Endothelial cell of umbilical vein (primary cell): ENCODE results near the gene EDEM1. TPM values are rescaled to one million over a fixed set of nuclear protein-coding genes. Genes with fewer than 3 reads are reported as not detected.

Source experiments
- Bru-seq: library from RNA; stranded (reverse); fragments of 400-500 nt; gene quantifications from one replicate; lab custom pipeline; 2021; lab: Mats Ljungman, UMichigan
- BruChase-seq, 2 experiments: library from RNA; stranded (reverse); fragments of 400-500 nt; gene quantifications; one replicate each; lab custom pipeline; 2021; lab: Mats Ljungman, UMichigan
- BruUV-seq: library from RNA; stranded (reverse); fragments of 400-500 nt; replicated peaks from 2 replicates; lab custom pipeline; 2021; lab: Mats Ljungman, UMichigan
- CTCF ChIA-PET: fragments of 300-600, 350-600 bp; sonication (Branson Sonifier 250); formaldehyde crosslinking; loops from one replicate; lab custom pipeline; 2021; ENCODE audit warnings: antibody characterized with exemption, inconsistent platforms; lab: Charles Lee
- POLR2A ChIA-PET: fragments of 300-600, 350-600 bp; sonication (Branson Sonifier 250); formaldehyde crosslinking; loops from one replicate; lab custom pipeline; 2021; ENCODE audit warnings: antibody characterized with exemption, inconsistent platforms; lab: Charles Lee
- DNase-seq: peaks from one replicate; pipeline ENCODE4 v3.0.0-alpha.2; 2011; ENCODE audit warnings: low read depth, low spot score
- FAIRE-seq: peaks from 2 replicates; lab custom pipeline; 2011; peaks lifted over from hg19 to GRCh38; lab: Jason Lieb, UNC
- H2AFZ ChIP-seq: 2 replicates; pipeline ENCODE4 v1.6.0; 2012; ENCODE audit warnings: low read depth, low read length, control low read depth, inconsistent platforms
- H3K27ac ChIP-seq: 2 replicates; pipeline ENCODE4 v1.5.1; 2011; ENCODE audit warnings: low read depth, mild to moderate bottlenecking, control low read depth, low read length, moderate library complexity; ENCODE audit not compliant: insufficient read depth
- H3K27me3 ChIP-seq, 2 experiments: 2 replicates each; pipeline versions ENCODE4 v1.6.0 to v1.6.1; 2011; ENCODE audit warnings: low read length in 2 of 2, mixed read lengths in 1 of 2; ENCODE audit not compliant: control insufficient read depth in 2 of 2, insufficient read depth in 2 of 2
- H3K36me3 ChIP-seq, 2 experiments: 2 replicates in 1 of 2; 3 replicates in 1 of 2; pipeline ENCODE4 v1.5.1; 2011; ENCODE audit warnings: low read length in 2 of 2, mild to moderate bottlenecking in 1 of 2, moderate library complexity in 1 of 2; ENCODE audit not compliant: control insufficient read depth in 2 of 2, insufficient read depth in 2 of 2; ENCODE audit errors: extremely low read depth in 1 of 2
- H3K4me1 ChIP-seq: 3 replicates; pipeline ENCODE4 v1.5.1; 2011; ENCODE audit warnings: mild to moderate bottlenecking, low read length; ENCODE audit not compliant: control insufficient read depth, insufficient read depth; ENCODE audit errors: extremely low read depth
- H3K4me2 ChIP-seq: 2 replicates; pipeline ENCODE4 v1.6.1; 2011; ENCODE audit warnings: low read length, control low read depth, mixed read lengths; ENCODE audit not compliant: insufficient read depth
- H3K4me3 ChIP-seq, 3 experiments: fragments of 200-600 bp in 1 of 3; sonication (generic), shearing (Covaris generic) in 1 of 3; replicated peaks in 1 of 3; 2 replicates each; pipeline ENCODE4 v1.5.1; 2011 to 2016; ENCODE audit warnings: control low read depth in 3 of 3, low read length in 3 of 3, mild to moderate bottlenecking in 2 of 3, inconsistent platforms in 1 of 3, low read depth in 1 of 3, moderate library complexity in 1 of 3; ENCODE audit not compliant: insufficient read depth in 1 of 3
- H3K79me2 ChIP-seq: 2 replicates; pipeline ENCODE4 v1.6.0; 2012; ENCODE audit warnings: low read length, inconsistent platforms; ENCODE audit not compliant: control insufficient read depth, insufficient read depth
- H3K9ac ChIP-seq: replicated peaks from 2 replicates; pipeline ENCODE3; 2011; ENCODE audit warnings: low read length, control low read depth; ENCODE audit not compliant: insufficient read depth; ENCODE audit errors: extremely low read depth
- H3K9me1 ChIP-seq: replicated peaks from 3 replicates; pipeline ENCODE4 v1.6.0; 2011; ENCODE audit warnings: mild to moderate bottlenecking, low read length; ENCODE audit not compliant: control insufficient read depth, insufficient read depth; ENCODE audit errors: extremely low read depth
- H3K9me3 ChIP-seq: replicated peaks from 2 replicates; pipeline ENCODE4 v1.5.1; 2012; ENCODE audit warnings: low read length, inconsistent platforms; ENCODE audit not compliant: control insufficient read depth, insufficient read depth
- H4K20me1 ChIP-seq: replicated peaks from 2 replicates; pipeline ENCODE3; 2011; ENCODE audit warnings: mild to moderate bottlenecking, low read length; ENCODE audit not compliant: control insufficient read depth, insufficient read depth; ENCODE audit errors: extremely low read depth
- EZH2 ChIP-seq: IDR thresholded peaks from 2 replicates; pipeline ENCODE4 v1.6.1; 2012; ENCODE audit warnings: borderline replicate concordance, low read depth, mild to moderate bottlenecking, moderate library complexity, low read length, inconsistent platforms; ENCODE audit not compliant: severe bottlenecking
- FOS ChIP-seq: IDR thresholded peaks from 2 replicates; pipeline ENCODE4 v1.6.1; 2011; ENCODE audit warnings: mild to moderate bottlenecking, low read length, moderate library complexity, borderline replicate concordance; ENCODE audit not compliant: insufficient read depth
- GATA2 ChIP-seq: IDR thresholded peaks from 2 replicates; pipeline ENCODE4 v1.7.0; 2011; ENCODE audit warnings: low read depth, mild to moderate bottlenecking, moderate library complexity, mixed read lengths, low read length; ENCODE audit not compliant: insufficient read length, insufficient read depth
- JUN ChIP-seq: IDR thresholded peaks from 2 replicates; pipeline ENCODE4 v1.6.1; 2011; ENCODE audit warnings: borderline replicate concordance, low read depth; ENCODE audit not compliant: insufficient read length, insufficient read depth
- MYC ChIP-seq: IDR thresholded peaks from one replicate; pipeline ENCODE4 v1.6.1; 2011; ENCODE audit warnings: mild to moderate bottlenecking, low read depth, low read length
- POLR2A ChIP-seq: IDR thresholded peaks from 2 replicates; pipeline ENCODE4 v1.6.1; 2012; ENCODE audit warnings: low read depth, mild to moderate bottlenecking, control low read depth, low read length
- POLR2AphosphoS5 ChIP-seq: IDR thresholded peaks from 2 replicates; pipeline ENCODE4 v1.6.1; 2012; ENCODE audit warnings: low read depth, mild to moderate bottlenecking, control low read depth, low read length, moderate library complexity; ENCODE audit not compliant: insufficient read depth
- dilution Hi-C: fragments of 300-500 bp; cut with MboI; formaldehyde crosslinking; loops from one replicate; pipeline ENCODE4 v1.15.0; 2019; ENCODE audit warnings: low sequenced_read_pairs; ENCODE audit not compliant: extremely low pct_ligation_motif_present
- intact Hi-C: fragments of 100-400 bp; cut with micrococcal nuclease; formaldehyde crosslinking; loops from one replicate; pipeline ENCODE4 v1.10.0; 2022
- long read RNA-seq: library from polyadenylated mRNA; stranded (forward); transcript quantifications from one replicate; pipeline ENCODE4 v2.0.0, GENCODE V29; 2021
- polyA minus RNA-seq, 3 experiments: library from RNA; depleted of rRNA, polyadenylated mRNA; stranded (reverse); fragments of >200 nt; gene quantifications; 1 replicate in 1 of 3; 2 replicates in 2 of 3; pipeline ENCODE4 v1.2.3, GENCODE V29; 2011
- polyA plus RNA-seq, 4 experiments: library from polyadenylated mRNA; depleted of rRNA in 3 of 4; stranded (reverse) in 3 of 4; unstranded in 1 of 4; fragments of >200 nt; gene quantifications; 2 replicates each; pipeline versions ENCODE4 v1.2.1 to v1.2.3, GENCODE V29; 2011 to 2012; ENCODE audit warnings: missing spikeins in 1 of 4
- total RNA-seq: library from RNA; stranded (reverse); gene quantifications from 2 replicates; pipeline ENCODE4 v1.2.3, GENCODE V29; 2021
- TF ChIP-seq, protein P1 (sequence below): IDR thresholded peaks from 2 replicates; pipeline ENCODE4 v1.6.1; 2011; ENCODE audit not compliant: insufficient read depth, insufficient read length
- TF ChIP-seq, protein P2 (sequence below), 2 donors: IDR thresholded peaks; 1 replicate in 1 of 2; 2 replicates in 1 of 2; pipeline ENCODE4 v1.5.1; 2011; ENCODE audit warnings: low read length in 2 of 2, mild to moderate bottlenecking in 2 of 2, moderate library complexity in 2 of 2, control low read depth in 1 of 2, inconsistent platforms in 1 of 2, low read depth in 1 of 2; ENCODE audit not compliant: insufficient read depth in 1 of 2; ENCODE audit errors: extremely low read depth in 1 of 2

The EDEM1 gene
- 61.1 and 65.4 TPM in 2 replicates for total RNA-seq
- polyA plus RNA-seq = 19.1 and 19.4 TPM in 2 replicates
- 17.5 and 20.8 TPM in 2 replicates for polyA plus RNA-seq (2011; cell fraction: cytosol; rRNA removed)
- polyA plus RNA-seq (2011; cell fraction: nucleus; rRNA removed) = 39.2 and 44.3 TPM in 2 replicates
- 28.9 and 34.0 TPM in 2 replicates for polyA plus RNA-seq (2012)
- polyA minus RNA-seq = 50.1 and 54.7 TPM in 2 replicates
- 22.5 TPM for polyA minus RNA-seq (2011; cell fraction: cytosol; rRNA and poly(A)+ RNA removed)
- 38.2 and 49.6 TPM in 2 replicates for polyA minus RNA-seq (2011; cell fraction: nucleus; rRNA and poly(A)+ RNA removed)
- Bru-seq, nascent RNA = percentile 91 among the genes with signal in this experiment
- BruChase-seq, experiment 1, labeled RNA remaining after a 6-hour chase = percentile 95 among the genes with signal in this experiment
- BruChase-seq, experiment 2, labeled RNA remaining after a 2-hour chase = percentile 96 among the genes with signal in this experiment
- long read RNA-seq, full-length matches to known transcripts = 44 of 76 reads
- long read RNA-seq, partial matches to known transcripts = 6 of 76 reads
- long read RNA-seq, other reads (novel, unspliced or antisense) = 26 of 76 reads

- Histone ChIP-seq H3K9me1 (no peaks in the 10 kb centered on the region), H3K9me3 (no peaks in the 10 kb centered on the region), H3K79me2 (peaks cover 47% of the 10 kb centered on the region), H4K20me1 (no peaks in the 10 kb centered on the region), H3K4me1 (peaks cover 21% of the 10 kb centered on the region), H3K4me2 (peak within 1 kb of the TSS; percentile 96), H3K27me3 (no peaks in the 10 kb centered on the region), H3K27ac (peak within 1 kb of the TSS; percentile 92), H3K9ac (peak within 1 kb of the TSS; percentile 92), H2AFZ (peak within 1 kb of the TSS; percentile 56), H3K4me3 (peak within 1 kb of the TSS; percentile 82 to 88 (median 83)), H3K36me3 (no peaks in the 10 kb centered on the region)
- DNase-seq (peak; percentile 98), FAIRE-seq (peak; percentile 93)
- ChIA-PET POLR2A (interaction anchor here (0.9 to 1.0 kb wide), 2 partner anchors 9 to 694 kb away, joined by 3 read pairs; partner anchors contain the start of gene ITPR1), CTCF (interaction anchor here (1.1 to 2.8 kb wide), 2 partner anchors 9 to 476 kb away, joined by 4 to 11 read pairs; no protein-coding TSS in a partner anchor)
- TF ChIP-seq, protein P1, sequence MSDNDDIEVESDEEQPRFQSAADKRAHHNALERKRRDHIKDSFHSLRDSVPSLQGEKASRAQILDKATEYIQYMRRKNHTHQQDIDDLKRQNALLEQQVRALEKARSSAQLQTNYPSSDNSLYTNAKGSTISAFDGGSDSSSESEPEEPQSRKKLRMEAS = peak; percentile 28
- TF ChIP-seq POLR2AphosphoS5 (peak; percentile 58), EZH2 (no peak), POLR2A (peak; percentile 72), FOS (no peak), GATA2 (no peak), MYC (no peak), JUN (no peak)
- TF ChIP-seq, protein P2, sequence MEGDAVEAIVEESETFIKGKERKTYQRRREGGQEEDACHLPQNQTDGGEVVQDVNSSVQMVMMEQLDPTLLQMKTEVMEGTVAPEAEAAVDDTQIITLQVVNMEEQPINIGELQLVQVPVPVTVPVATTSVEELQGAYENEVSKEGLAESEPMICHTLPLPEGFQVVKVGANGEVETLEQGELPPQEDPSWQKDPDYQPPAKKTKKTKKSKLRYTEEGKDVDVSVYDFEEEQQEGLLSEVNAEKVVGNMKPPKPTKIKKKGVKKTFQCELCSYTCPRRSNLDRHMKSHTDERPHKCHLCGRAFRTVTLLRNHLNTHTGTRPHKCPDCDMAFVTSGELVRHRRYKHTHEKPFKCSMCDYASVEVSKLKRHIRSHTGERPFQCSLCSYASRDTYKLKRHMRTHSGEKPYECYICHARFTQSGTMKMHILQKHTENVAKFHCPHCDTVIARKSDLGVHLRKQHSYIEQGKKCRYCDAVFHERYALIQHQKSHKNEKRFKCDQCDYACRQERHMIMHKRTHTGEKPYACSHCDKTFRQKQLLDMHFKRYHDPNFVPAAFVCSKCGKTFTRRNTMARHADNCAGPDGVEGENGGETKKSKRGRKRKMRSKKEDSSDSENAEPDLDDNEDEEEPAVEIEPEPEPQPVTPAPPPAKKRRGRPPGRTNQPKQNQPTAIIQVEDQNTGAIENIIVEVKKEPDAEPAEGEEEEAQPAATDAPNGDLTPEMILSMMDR (IDR thresholded peaks at IDR 0.05; ENCODE audit: extremely low read depth in 1 of 2, insufficient read depth in 1 of 2, low read depth in 1 of 2, low read length in 2 of 2) = no peak
- dilution Hi-C loops (no loop called here), intact Hi-C loops (loop anchor here (1.0 to 5.0 kb wide), 7 partner anchors 8 to 695 kb away; partner anchors contain the start of genes ARL8B, BHLHE40 and ITPR1)
- BruUV-seq = no TSS peak
Measured at GRCh38 chr3:5187156-5187919, at the start of gene EDEM1. Gene EDEM1, plus strand, starts transcription at chr3:5187707. Its CDS starts 99 bp downstream, at chr3:5187806.
